GDM1 (cell line): ENCODE data around the gene ABCD2.
"Not testable (repeated sequence)": the region's sequence is repeated elsewhere in the genome, so short reads cannot be mapped to it uniquely, and the experiment has no call there.

ENCODE experiments used
- DNase-seq: peaks from one replicate; lab custom pipeline; 2025; lab: John Stamatoyannopoulos, UW

Gene ABCD2

DNA sequence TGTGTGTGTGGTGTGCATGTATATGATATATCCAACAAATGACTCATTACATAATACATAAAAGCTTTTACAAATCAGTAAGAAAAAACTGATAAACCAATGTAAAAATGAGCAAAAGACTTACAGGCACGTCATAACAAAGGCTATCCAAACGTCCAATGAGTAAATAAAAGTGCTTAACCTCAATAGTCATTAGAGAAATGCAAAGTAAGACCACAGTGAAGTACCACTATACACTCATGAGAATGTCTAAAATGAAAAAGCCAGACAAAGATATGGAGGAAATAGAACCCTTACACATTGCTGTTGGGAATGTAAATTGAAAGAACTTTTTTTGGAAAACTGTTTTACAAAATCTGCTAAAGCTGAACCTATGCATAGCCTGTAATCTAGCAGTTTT lies 7.8 kb downstream of the ABCD2 start:
- no peak for DNase-seq

DNA sequence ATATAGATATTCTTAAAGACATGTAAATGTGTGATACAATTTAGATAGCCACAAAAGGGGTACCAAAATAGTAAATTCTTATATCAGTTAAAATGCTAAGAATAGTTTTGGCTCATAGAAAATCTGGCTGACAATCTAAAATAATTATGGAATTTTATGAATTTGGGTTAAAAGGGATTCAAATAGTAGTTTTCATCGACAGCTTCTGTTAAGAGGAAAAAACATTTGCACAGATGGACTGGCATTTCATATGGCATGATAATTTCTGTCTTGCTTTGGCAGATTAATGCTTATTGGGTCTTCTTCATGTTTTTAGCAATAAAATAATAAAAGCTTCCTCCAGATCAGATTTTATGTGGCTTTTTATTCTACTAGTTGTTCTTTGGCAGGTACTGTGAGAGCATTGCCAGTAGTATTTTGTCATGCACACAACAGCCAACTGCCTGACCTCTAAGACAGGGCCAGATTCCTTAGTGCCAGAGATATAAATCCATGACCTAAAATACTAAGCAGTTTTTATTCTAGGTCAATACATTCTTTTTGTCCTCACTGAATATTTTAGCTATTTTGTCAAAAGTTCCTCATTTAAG lies 9.1 kb downstream of the ABCD2 start:
- DNase-seq, result no peak

DNA sequence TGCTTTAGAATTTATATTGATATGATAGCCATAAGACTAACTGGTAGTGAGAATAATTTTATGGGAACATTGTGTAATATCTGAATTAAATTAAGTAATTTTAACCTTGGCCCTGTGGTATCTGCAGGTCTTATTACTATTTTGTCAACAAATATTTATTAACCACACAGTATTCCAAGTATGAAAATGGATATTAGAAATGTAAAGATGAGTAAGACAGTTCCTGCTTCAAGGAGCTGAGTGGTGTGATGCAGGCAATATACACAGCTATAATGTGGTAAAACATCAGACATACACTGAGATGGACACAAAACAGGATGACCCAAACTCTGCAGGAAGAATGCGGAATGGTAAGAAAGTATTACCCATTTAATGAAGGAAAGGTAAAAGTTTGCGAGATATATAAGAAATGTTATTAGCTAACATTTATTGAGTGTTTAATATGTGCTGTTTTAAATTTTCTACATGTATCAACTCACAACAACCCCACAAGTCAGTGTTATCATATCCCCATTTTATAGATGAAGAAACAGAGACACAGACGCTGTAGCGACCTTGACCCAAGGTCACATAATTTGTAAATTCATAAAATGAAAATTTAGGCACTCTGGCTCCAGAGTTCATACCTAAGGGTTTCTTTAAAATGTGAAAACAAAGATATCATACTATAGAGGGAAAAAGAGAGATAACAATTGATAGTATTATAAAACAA lies 12.7 kb downstream of the ABCD2 start:
- no peak for DNase-seq

DNA sequence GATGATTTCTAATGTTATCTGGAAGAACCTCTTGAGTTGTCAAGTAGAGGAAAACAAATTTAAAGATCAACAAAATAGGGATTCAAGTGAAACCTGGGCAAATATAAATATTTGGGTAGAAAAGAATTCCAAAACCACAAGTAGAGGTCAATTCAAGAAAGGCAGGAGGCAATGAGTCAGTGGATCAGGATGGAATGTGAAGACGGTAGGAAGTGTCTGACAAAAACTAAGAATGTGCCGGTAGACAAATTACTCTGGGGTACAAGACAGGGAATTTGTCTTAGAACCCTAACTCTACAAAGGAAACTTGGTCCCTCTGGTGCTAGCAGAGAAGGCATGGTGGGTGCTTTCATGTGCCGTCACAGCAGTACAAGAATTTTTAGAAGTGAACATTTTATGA lies 13.6 kb downstream of the ABCD2 start:
- no peak for DNase-seq

DNA sequence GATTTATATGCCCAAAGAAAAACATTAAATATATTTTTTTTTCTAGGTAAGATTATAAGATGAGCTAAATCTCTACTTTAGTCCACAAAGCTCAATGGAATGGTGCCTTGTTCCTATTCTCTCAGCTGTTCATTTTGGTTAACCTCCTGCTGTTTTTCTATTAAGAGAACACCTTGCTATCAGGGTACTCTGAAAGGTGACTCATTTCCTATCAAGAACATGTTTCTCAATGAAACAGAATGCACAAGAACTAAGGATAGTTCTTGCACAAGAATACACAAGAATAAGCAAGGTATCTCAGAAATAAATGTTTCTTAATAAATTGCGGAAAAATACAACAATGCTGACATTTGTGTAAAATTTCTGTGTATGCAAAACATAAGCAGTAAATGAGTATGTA lies 14.1 kb downstream of the ABCD2 start:
- no peak for DNase-seq

DNA sequence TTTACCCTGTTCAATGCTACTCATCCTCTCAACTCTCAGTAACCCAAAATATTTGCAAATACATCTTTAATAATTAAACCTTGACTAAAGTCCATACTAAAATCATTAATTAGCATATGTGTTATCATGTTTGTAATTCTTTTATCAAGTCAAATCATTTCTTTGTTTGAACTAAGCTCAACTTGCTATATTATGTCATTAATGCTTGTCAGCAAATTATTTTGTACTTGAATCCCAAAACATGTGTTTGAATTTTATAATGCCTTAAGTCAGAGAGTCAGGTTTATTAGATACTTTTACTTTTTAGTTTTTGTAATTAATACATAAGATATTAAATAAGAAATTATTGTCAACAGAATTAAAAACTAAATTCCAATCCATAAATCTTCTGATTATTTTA lies 16.5 kb downstream of the ABCD2 start:
- DNase-seq, result no peak

DNA sequence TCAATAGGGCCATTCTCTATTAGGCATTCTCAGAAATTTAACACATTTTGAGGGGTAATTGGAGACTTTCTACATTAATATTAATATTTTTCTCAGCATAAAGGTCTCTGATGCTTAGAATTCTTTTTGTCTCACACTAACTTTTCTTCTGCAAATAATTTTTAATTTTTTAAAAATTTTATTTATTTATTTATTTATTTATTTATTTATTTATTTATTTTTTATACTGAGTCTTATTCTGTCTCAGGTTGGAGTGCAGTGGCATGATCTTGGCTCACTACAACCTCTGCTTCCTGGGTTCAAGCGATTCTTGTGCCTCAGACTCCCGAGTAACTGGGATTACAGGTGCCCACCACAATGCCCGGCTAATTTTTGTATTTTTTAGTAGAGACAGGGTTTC lies 17.7 kb downstream of the ABCD2 start:
- DNase-seq, result not testable (repeated sequence)

DNA sequence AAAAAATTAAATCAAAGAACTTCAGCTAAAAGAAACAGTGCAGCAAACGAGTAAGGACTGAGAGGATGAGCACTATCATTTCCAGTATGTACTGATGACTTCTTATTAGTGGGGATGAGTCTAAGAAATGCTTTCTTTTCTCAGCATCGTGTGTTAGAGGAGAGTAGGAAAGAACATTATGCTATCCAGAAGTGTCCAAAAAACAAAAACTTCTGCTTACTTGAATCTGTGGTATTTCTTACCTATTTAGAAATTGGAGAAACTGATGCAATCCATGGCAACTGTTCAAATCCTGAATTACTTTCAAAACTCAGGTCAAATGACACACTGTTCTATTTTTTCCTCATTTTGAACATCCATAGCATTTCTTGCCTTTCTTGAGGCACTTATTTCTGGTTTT lies 23.7 kb downstream of the ABCD2 start:
- no peak for DNase-seq

DNA sequence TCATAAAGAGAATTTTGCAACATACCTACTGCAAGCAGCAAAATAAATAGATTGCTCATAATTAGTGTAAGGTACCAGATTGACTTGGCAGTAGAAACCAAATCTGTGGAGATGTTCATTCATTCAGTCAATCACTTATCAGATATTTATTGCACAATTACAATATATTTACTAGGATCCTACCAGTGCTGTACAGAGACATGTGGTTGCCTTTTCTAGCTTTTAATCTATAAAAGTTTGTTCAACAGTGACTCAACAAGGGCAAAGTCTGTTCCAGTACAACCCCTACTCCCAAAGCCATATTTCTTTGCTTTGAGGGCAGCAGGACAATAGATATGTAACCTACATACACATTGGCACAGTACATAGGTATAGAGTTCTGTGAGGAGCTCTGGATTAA lies 27.3 kb downstream of the ABCD2 start:
- no peak for DNase-seq

DNA sequence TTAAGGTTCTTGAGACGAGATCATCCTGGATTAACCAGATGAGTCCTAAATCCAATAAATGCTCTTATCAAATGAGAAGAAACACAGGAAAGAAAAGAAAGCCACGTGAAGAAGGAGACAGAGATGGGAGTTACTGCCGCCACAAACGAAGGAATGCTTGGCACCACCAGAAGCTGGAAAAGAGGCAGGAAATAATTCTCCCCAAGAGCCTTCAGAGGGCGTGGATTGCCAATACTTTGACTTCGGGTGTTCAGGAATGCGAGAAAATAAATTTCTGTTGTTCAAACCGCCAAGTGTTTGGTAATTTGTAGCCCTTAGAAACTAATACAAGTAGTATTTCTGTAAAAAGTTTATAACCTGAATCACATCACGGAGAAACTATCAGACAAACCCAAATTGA lies 31.3 kb downstream of the ABCD2 start:
- DNase-seq, result no peak

DNA sequence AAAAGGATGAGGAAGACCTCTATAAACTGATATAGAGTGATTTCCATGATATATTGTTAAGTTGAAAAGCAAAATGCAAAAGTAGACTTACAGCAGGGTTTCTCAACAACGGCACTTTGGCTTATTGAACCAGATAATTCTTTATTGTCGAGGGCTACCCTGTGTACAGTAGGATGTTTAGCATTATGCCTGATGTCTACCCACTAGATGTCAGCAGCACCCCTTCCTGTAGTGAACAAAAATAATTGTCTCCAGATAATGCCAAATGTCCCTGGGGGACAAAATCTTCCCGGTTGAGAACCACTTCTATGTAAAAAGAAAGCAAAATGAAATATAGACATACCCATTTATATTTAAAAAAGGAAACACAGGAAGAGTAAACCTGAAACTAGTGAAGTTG lies 32.4 kb downstream of the ABCD2 start:
- no peak for DNase-seq

DNA sequence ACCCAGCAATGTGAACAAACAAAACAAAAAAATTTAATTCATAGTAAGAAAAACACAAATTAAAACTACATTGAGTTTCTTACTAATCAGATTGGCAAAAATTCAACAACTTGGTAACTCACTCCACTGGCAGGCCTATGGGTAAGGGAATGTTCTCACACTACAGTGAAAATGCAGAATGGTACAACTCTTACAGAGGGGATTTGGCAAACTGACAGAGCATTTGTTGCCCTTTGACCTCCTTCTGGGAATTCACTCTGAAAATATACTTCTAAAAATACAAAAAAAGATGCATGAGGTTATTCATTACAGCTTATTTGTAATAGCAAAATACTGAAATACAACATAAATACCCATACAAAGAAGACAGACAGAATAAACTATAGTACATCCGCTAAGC lies 32.8 kb downstream of the ABCD2 start:
- DNase-seq, result no peak

DNA sequence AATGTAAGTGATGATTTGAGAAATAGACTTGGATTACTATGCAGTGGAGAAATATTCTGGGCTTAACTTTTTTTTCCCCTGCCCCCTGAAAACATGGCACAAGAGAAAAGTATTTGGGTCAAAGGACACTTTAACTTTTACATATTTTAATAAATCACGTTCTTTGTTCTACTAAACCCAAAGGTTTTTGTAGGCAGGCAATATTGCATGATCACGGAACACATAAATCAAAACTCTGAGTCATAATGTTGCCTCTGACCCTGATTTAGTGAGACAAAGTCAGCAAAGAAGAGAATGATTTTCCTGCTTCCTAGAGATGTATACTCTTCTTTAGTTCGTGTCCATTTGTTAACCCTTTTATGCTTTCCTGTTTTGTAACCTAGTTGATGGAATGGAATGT lies 38.0 kb downstream of the ABCD2 start:
- DNase-seq, result no peak

DNA sequence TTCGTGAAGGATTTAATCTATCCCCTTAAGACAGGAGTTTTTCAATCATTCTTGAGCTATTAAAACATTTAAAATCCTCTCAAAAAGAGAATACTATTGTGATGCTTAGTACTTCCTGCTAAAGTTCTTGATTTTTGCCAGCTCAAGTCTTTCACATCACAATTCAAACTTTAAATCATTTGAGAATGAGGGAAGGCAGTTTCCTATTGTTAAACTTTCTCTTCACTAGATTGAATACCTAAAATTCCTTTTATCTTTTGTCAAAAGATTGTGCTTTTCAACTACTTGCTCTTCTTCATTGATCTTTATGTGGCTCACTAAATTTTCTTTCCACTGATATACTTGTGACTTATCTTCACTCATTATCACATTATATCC lies 44.1 kb downstream of the ABCD2 start:
- DNase-seq, result no peak

DNA sequence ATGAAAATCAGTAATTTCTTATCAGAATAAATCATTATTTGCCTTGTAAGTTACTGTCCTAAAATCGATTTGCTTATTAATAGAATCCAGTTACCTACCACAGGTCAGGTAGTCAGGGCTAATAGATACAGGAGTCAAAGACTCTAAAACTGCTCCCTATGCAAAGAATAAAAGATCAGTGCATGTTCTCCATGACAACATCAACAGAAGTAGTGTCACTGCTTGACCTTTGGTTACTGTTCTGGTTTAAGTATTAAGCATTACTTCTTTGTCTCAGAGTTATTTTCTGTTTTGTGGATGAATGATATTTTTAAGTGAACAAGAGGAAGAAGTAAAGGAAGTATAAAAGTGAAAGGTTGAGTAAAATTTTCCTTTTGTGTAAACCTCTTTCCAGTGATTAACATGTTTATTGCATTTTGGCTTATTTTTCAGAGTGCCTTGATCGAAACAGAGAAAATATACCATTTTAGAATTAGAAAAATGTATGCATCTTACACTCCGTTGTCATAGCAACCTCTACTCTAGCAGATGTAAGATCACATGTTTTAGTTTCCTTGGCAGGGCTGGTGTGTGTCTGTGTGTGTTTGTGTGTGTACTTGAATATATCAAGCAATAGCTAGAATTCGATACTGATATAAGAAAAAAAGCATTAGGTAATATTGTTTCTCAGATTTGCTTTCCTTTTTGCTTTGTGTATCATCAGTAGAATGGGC lies 44.7 kb downstream of the ABCD2 start:
- no peak for DNase-seq

DNA sequence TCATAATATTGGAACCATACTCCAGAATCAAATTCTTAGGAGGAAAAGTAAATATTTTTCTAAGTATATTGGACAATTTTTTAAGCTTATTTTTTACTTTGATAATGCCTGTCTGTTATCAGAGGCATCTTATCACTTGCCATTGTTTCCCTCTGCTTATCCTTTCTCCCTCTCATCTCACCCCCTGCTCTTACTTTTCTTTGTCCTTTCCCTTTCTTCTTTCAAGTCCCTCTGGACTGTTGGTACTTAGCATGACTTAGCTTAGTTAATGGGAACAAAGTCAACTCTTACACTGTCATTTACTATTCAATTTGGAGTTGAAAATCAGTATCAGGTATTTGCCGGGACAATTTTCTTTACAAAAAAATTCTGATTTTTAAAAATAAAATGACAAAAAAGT lies 45.2 kb downstream of the ABCD2 start:
- DNase-seq, result no peak

DNA sequence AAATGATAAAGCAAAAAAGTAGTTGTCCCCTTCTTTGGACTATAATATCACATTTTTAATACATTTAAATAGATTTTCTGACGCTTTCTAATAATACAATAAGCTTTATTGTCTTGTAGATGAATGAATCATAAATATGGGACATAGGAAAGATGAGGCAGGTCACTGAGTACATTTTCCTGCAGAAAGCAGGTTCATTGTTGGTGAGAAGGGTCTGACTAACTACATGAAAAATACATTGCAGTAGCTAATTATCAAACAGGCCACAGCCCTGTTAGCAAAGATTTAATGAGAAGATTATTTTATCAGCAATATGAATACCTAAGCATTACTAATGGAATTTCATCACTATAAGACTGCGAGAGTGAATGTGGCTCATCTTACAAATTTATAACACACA lies 45.6 kb downstream of the ABCD2 start:
- no peak for DNase-seq

DNA sequence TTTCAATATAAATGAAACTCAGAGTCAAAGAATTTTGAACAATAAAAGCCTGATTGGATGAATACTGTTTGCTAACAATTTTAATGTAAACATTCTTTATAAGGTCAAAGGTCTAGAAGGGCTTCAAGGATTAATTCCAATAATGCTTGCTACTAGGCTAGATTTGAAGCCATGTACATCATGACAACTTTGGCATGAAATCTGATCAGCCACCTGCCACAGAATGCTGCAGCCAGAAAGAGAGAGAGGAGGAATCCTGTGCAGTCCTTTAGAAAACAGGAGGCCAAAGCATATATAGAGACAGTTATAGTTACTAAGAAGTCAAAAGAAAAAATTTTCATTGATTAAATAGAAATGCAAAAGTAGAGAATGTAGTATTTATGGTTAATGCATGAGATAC lies 47.1 kb downstream of the ABCD2 start:
- DNase-seq, result no peak

DNA sequence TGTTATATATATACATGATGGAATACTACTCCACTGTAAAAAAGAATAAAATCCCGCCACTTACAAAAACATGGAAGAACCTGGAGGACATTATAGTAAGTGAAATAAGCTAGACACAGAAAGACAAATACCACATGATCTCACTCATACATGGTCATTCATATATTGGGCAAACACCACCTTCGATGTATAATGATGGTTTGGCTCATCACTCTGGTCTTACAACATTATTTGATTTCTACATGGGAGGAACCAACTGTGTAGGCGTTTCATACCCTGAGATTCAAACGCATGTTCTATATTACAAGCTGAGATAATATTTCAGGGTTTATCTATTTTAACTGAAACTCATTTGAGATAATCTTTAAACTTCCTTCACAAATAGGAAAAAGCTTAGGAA lies 48.3 kb downstream of the ABCD2 start:
- no peak for DNase-seq

DNA sequence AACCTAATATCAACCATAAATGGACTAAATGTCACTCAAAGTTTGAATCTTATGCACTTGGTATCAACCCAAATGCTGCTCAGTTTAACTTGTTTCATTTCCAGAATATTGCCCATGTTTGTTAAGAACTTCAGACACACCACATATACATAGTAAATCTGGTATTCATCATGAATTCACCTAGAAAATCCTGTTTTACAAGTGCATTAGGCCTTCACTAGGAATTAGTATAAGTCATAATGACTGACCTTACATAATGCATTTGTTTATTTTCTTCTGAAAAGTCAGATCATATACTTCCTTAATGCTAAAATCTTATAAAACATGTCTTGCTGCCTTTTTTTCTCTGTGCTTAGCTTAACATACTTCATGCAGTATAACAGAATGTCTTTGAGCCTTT lies 66.1 kb downstream of the ABCD2 start:
- DNase-seq, result no peak

DNA sequence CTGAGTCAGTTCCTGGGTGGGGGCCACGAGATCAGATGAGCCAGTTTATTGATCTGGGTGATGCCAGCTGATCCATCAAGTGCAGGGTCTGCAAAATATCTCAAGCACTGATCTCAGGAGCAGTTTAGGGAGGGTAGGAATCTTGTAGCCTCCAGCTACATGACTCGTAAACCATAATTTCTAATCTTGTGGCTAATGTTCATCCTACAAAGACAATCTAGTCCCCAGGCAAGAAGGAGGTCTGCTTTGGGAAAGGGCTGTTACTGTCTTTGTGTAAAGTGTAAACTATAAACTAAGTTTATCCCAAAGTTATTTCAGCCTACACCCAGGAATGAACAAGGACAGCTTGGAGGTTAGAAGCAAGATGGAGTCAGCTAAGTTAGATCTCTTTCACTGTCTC lies 75.4 kb downstream of the ABCD2 start:
- DNase-seq, result not testable (repeated sequence)

DNA sequence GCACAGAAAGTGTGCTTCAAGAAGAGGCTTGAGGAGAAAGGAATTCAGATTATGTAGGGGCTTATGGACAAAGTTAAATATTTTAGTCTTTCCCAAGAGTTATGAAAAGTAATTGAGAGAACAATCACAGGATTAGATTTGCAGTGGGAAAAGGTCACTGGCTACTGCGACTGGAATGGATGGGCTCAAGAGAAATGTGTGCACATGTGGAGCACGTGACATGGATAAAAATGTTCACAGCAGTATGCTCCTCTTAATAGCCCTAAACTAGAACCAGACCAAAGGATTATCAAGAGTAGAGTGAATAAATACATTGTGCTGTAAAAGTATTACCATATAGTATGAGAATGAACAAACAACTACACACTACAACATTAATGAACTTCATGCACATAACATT lies 78.1 kb downstream of the ABCD2 start:
- DNase-seq, result no peak

DNA sequence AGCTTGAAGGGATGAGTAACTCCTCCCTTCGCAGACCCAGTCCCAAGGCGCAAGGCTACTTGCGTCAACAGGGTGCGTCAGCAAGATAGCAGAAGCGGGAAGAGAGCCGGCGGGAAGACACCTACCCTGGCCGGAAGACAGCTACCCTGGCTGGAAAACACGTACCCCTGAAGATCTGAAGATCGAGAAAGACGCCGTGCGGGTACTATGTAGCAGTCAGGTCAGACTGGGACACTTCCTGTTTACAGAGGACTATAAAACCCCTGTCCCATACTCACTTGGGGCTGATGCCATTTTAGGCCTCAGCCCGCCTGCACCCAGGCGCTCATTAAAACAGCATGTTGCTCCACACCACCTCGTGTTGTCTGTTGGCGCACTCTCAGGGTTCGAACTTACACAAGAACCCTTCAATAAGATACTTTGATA lies 80.9 kb downstream of the ABCD2 start:
- DNase-seq, result no peak

DNA sequence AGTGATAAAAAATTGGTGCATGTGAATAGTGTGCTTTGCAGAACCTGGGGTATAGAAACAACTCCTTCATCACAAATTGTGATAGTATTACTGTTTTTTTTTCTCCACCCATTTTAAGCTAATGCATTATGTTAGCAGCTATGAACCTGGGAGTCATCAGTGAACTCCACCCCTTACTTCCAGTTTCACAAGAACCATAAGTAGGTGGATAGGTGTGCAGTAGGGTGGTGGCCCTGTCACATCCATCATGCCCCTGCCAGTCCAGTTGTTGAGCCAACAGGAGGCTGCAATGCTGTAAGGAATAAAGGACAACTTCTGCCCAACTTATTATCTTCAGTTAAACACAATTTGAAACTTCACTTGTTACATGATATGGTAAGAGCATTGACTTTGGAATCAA lies 85.7 kb downstream of the ABCD2 start:
- no peak for DNase-seq
